ENCODE results near the gene MPG. TPM values are rescaled to one million over a fixed set of nuclear protein-coding genes. Genes with fewer than 3 reads are reported as not detected.

The MPG gene
- total RNA-seq, 2 donors from 2014 or later, result 31.5 to 36.4 TPM

GRCh38 chr16:97822-98221, 19.8 kb downstream of the MPG start:
- no peak for ATAC-seq
- intact Hi-C loops (cut with DNase I, micrococcal nuclease), result loop anchor here in 1 of 2 donors (2.0 kb wide), 1 partner anchor 33 kb away; no protein-coding TSS in a partner anchor
- DNase-seq, result no peak

- no peak for ATAC-seq
- intact Hi-C loops (cut with DNase I, micrococcal nuclease), result no loop called here
- DNase-seq, result no peak
Observed at GRCh38 chr16:100989-101388, 23.0 kb downstream of the MPG start.

- DNase-seq (no peak), ATAC-seq (no peak)
- intact Hi-C loops (cut with DNase I, micrococcal nuclease), result no loop called here
Observed at GRCh38 chr16:101586-101985, 23.6 kb downstream of the MPG start.

GRCh38 chr16:102060-102855, 24.2 kb downstream of the MPG start:
- ATAC-seq (no peak), DNase-seq (no peak)
- intact Hi-C loops (cut with DNase I, micrococcal nuclease), result no loop called here

- ATAC-seq, result no peak
- intact Hi-C loops (cut with DNase I, micrococcal nuclease), result no loop called here
- no peak for DNase-seq
Observed at GRCh38 chr16:104355-104754, 26.3 kb downstream of the MPG start.

- DNase-seq (no peak), ATAC-seq (no peak)
- intact Hi-C loops (cut with DNase I, micrococcal nuclease), result loop anchor here in 1 of 2 donors (5.0 kb wide), 1 partner anchor 77 kb away; the partner anchor contains the start of gene HBQ1
Observed at GRCh38 chr16:104928-105327, 26.9 kb downstream of the MPG start.

GRCh38 chr16:105521-105920, 27.5 kb downstream of the MPG start:
- intact Hi-C loops (cut with DNase I, micrococcal nuclease), result loop anchor here in 1 of 2 donors (5.0 kb wide), 1 partner anchor 77 kb away; the partner anchor contains the start of gene HBQ1
- no peak for ATAC-seq
- DNase-seq, result no peak

- intact Hi-C loops (cut with DNase I, micrococcal nuclease), result loop anchor here in 1 of 2 donors (5.0 kb wide), 1 partner anchor 76 kb away; the partner anchor contains the start of gene HBQ1
- ATAC-seq (peak; percentile 83), DNase-seq (peak in 1 of 2 donors; percentile 50)
Observed at GRCh38 chr16:106623-107324, 28.7 kb downstream of the MPG start.

- intact Hi-C loops (cut with DNase I, micrococcal nuclease), result no loop called here
- ATAC-seq (no peak), DNase-seq (no peak)
Observed at GRCh38 chr16:112153-112840, 34.3 kb downstream of the MPG start.

- no peak for ATAC-seq
- intact Hi-C loops (cut with DNase I, micrococcal nuclease), result no loop called here
- DNase-seq, result no peak
Observed at GRCh38 chr16:114327-114726, 36.3 kb downstream of the MPG start.

GRCh38 chr16:116015-116414, 38.0 kb downstream of the MPG start:
- ATAC-seq, result no peak

GRCh38 chr16:117379-118365, 39.6 kb downstream of the MPG start:
- ATAC-seq (peak; percentile 95), DNase-seq (peak; percentile 74 to 89)
- intact Hi-C loops (cut with DNase I, micrococcal nuclease), result no loop called here

More at GRCh38 chr16:116015-116414, 38.0 kb downstream of the MPG start:
- no peak for DNase-seq
- intact Hi-C loops (cut with DNase I, micrococcal nuclease), result no loop called here

- DNase-seq (no peak), ATAC-seq (peak; percentile 51)
- intact Hi-C loops (cut with DNase I, micrococcal nuclease), result no loop called here
Observed at GRCh38 chr16:118857-119256, 40.8 kb downstream of the MPG start.

- DNase-seq (no peak), ATAC-seq (no peak)
- intact Hi-C loops (cut with DNase I, micrococcal nuclease), result no loop called here
Observed at GRCh38 chr16:119295-119694, 41.3 kb downstream of the MPG start.

- intact Hi-C loops (cut with DNase I, micrococcal nuclease), result no loop called here
- ATAC-seq, result no peak
Observed at GRCh38 chr16:119835-120491, 41.9 kb downstream of the MPG start.

GRCh38 chr16:120756-121155, 42.7 kb downstream of the MPG start:
- DNase-seq (no peak), ATAC-seq (no peak)
- intact Hi-C loops (cut with DNase I, micrococcal nuclease), result no loop called here

More at GRCh38 chr16:119835-120491, 41.9 kb downstream of the MPG start:
- DNase-seq, result no peak

- DNase-seq, result no peak
- no peak for ATAC-seq
- intact Hi-C loops (cut with DNase I, micrococcal nuclease), result no loop called here
Observed at GRCh38 chr16:122361-122760, 44.3 kb downstream of the MPG start.
